Activated CD8-positive, alpha-beta T cell treated with anti-CD3 and anti-CD28 coated beads, Interleukin-2, amount 10 ng/mL, durations not matched to agents 7 days and 5 days (primary cell): ENCODE results near the gene DLX4. TPM values are rescaled to one million over a fixed set of nuclear protein-coding genes. Genes with fewer than 3 reads are reported as not detected.

Experiments used
- ATAC-seq: fragments of 150-1000 bp; cut with Tn5 transposase; one replicate; pipeline ENCODE4 v1.10.0; 2021; ENCODE audit warnings: moderate library complexity
- CTCF ChIA-PET: fragments of 350-600 bp; sonication (Branson Sonifier 250); formaldehyde crosslinking; loops from one replicate; lab custom pipeline; 2021; ENCODE audit warnings: antibody characterized with exemption; lab: Charles Lee
- POLR2A ChIA-PET: fragments of 350-600 bp; sonication (Branson Sonifier 250); formaldehyde crosslinking; loops from one replicate; lab custom pipeline; 2021; ENCODE audit warnings: antibody characterized with exemption; lab: Charles Lee
- DNase-seq: peaks from one replicate; pipeline ENCODE4 v3.0.0-alpha.2; 2020
- H3K27ac Mint-ChIP-seq: one replicate; pipeline ENCODE4 v1.8.0; 2021; ENCODE audit warnings: mild to moderate bottlenecking, mixed read lengths
- H3K27me3 Mint-ChIP-seq: one replicate; pipeline ENCODE4 v1.8.0; 2021; ENCODE audit warnings: low read depth, mixed read lengths
- H3K36me3 Mint-ChIP-seq: one replicate; pipeline ENCODE4 v1.8.0; 2021; ENCODE audit warnings: low read depth, mixed read lengths
- H3K4me1 Mint-ChIP-seq: one replicate; pipeline ENCODE4 v1.8.0; 2021; ENCODE audit warnings: low read depth, mixed read lengths
- H3K4me3 Mint-ChIP-seq: one replicate; pipeline ENCODE4 v1.8.0; 2021; ENCODE audit warnings: mild to moderate bottlenecking, mixed read lengths
- H3K9me3 Mint-ChIP-seq: one replicate; pipeline ENCODE4 v1.8.0; 2022; ENCODE audit warnings: mixed read lengths; ENCODE audit not compliant: insufficient read depth
- total RNA-seq, 2 experiments: library from RNA; stranded (reverse); gene quantifications; one replicate each; pipeline ENCODE4 v1.2.3, GENCODE V29; 2021

DLX4 gene
- total RNA-seq, 2 experiments from 2014 or later: not detected

DNA sequence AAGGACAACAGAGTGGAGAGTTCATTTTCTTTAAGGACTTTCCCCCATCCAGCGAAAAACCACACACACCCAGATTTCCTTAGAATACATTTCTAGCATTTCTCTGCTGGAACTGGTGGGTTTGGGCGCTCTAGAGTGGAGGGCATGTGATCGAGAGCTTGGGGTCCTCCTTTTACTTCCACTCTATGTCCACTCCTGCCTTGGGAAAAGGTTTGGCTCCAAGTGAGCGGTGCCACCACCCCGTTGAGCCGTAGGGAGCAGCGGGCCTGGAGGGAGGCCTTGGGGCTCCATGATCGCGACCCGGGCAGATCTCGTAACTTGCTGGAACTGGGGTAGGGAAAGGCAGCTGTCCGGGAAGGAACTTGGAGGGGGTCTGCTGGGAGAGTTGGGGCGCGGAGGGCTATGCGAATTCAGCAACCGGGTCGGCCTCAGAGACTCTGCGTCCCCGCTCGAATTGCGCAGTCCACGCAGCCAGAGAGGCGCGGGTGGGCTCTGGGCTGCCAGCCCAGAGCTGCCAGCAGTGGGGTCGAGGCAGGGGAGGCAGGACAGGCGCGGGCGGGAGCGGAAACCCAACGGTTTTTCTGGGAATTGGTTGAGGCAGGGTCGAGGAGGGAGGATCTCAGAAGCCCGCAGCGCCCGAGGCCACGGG lies 2.3 kb downstream of the DLX4 start:
- ChIA-PET POLR2A (no interaction called here), CTCF (interaction anchor here (1.0 to 1.8 kb wide), 2 partner anchors 25 to 27 kb away, joined by 3 to 6 read pairs; no protein-coding TSS in a partner anchor)
- Mint-ChIP-seq H3K4me3 (no peak overlapping the region), H3K4me1 (peaks cover 23% of the 10 kb centered on the region), H3K27me3 (peaks cover 86% of the 10 kb centered on the region), H3K36me3 (no peaks in the 10 kb centered on the region), H3K9me3 (no peaks in the 10 kb centered on the region), H3K27ac (no peak overlapping the region)
- DNase-seq (no peak), ATAC-seq (no peak)

- Mint-ChIP-seq H3K4me3 (no peak overlapping the region), H3K27ac (no peak overlapping the region), H3K9me3 (no peaks in the 10 kb centered on the region), H3K27me3 (peaks cover 84% of the 10 kb centered on the region), H3K4me1 (peaks cover 23% of the 10 kb centered on the region), H3K36me3 (no peaks in the 10 kb centered on the region)
- ChIA-PET POLR2A (no interaction called here), CTCF (interaction anchor here (1.8 kb wide), 2 partner anchors 10 to 26 kb away, joined by 5 to 6 read pairs; no protein-coding TSS in a partner anchor)
- DNase-seq (no peak), ATAC-seq (no peak)
These were observed 3.0 kb downstream of the DLX4 start for GRCh38 chr17:49971848-49972485.

DNA sequence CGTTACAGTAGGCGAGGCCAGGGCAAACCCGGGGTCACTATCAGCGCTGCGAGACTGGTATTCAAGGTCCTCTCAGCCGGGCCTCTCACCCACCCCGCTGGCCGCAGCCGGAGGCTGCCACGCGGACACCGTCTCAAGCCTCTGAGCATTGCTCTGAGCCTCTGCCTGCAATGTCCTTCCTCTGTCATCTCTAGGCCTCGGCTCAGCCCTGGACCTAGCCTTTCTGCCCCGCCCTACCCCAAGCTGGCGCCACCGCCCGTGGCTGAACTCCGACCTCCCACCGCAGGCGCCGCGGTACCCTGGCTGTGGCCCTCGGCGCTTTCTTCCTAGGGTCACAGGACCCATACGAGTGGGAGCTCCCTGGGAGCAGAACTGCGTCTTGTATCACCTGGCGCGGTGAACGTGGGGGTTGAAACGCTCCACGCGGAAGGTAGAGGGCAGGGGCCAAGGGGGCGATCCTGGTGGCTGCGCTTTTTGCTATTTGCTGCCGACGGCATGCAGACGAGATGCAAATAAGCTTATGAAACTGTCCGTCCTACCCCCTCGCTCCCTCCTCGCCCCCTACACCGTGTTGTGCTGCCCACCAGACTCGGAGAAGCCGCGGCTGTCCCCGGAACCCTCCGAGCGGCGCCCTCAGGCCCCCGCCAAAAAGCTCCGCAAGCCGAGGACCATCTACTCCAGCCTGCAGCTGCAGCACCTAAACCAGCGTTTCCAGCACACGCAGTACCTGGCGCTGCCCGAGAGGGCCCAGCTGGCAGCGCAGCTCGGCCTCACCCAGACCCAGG lies 3.7 kb downstream of the DLX4 start:
- no peak overlapping the region for H3K27ac Mint-ChIP-seq
- POLR2A ChIA-PET: no interaction called here

GRCh38 chr17:49973271-49973615 lies 4.3 kb downstream of the DLX4 start:
- Mint-ChIP-seq H3K4me3 (no peak overlapping the region), H3K27ac (no peak overlapping the region), H3K9me3 (no peaks in the 10 kb centered on the region), H3K27me3 (peaks cover 72% of the 10 kb centered on the region), H3K4me1 (peaks cover 21% of the 10 kb centered on the region), H3K36me3 (no peaks in the 10 kb centered on the region)
- ChIA-PET CTCF (interaction anchor here (1.0 to 5.0 kb wide), 6 partner anchors 11 to 121 kb away, joined by 3 to 23 read pairs (median 5); no protein-coding TSS in a partner anchor), POLR2A (no interaction called here)
- no peak for ATAC-seq
- no peak for DNase-seq

More for the DNA sequence above, 3.7 kb downstream of the DLX4 start:
- DNase-seq (no peak), ATAC-seq (no peak)
- Mint-ChIP-seq H3K27me3 (peaks cover 78% of the 10 kb centered on the region), H3K4me3 (no peak overlapping the region), H3K4me1 (peaks cover 23% of the 10 kb centered on the region), H3K36me3 (no peaks in the 10 kb centered on the region), H3K9me3 (no peaks in the 10 kb centered on the region)
- CTCF ChIA-PET: interaction anchor here (1.0 to 5.0 kb wide), 6 partner anchors 10 to 122 kb away, joined by 3 to 23 read pairs (median 5); no protein-coding TSS in a partner anchor

GRCh38 chr17:49975531-49975930 lies 6.5 kb downstream of the DLX4 start:
- H3K27me3 Mint-ChIP-seq: peaks cover 62% of the 10 kb centered on the region
- H3K27ac Mint-ChIP-seq: no peak overlapping the region
- no peaks in the 10 kb centered on the region for H3K9me3 Mint-ChIP-seq
- ATAC-seq (no peak), DNase-seq (no peak)
- H3K4me3 Mint-ChIP-seq: no peak overlapping the region
- ChIA-PET POLR2A (no interaction called here), CTCF (interaction anchor here (5.0 to 6.0 kb wide), 2 partner anchors 21 to 23 kb away, joined by 23 to 45 read pairs; partner anchors contain the start of gene DLX3)
- H3K36me3 Mint-ChIP-seq: no peaks in the 10 kb centered on the region
- peaks cover 8% of the 10 kb centered on the region for H3K4me1 Mint-ChIP-seq

DNA sequence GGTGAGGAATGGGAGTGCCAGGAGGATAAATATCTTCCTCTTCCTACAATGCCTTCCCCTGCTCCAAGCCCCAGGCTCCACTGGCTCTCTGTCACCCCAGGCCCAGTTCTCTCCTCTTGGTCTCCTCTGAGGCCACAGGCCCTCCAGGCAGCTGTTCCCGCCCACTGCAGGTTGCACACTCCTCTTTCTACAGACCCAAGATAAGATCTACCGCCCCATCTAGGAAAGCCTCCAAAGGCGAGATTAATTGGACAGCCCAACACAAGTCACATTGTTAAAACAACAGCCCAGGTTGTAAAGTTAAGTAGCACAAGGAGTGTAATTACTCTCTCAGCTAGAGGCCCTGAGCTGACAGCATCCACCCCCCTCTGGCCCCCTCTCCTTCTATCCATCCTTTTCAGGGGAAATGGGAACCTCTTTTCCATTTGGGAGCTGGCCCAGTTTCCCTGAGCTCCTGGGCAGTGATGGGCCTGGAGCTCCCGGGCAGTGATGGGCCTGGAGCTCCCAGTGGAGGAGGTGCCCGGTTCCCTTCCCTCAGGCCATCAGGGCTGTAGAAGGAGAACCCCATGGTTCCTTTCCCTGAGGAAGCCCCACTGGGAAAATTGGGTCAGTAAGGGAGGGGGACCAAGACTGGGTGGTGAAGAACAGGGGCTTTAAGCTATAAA lies 7.3 kb downstream of the DLX4 start:
- Mint-ChIP-seq H3K4me1 (peaks cover 6% of the 10 kb centered on the region), H3K27ac (no peak overlapping the region), H3K4me3 (no peak overlapping the region), H3K27me3 (peaks cover 57% of the 10 kb centered on the region), H3K36me3 (no peaks in the 10 kb centered on the region), H3K9me3 (no peaks in the 10 kb centered on the region)
- CTCF ChIA-PET: interaction anchor here (5.0 to 6.0 kb wide), 2 partner anchors 20 to 24 kb away, joined by 23 to 45 read pairs; partner anchors contain the start of gene DLX3
- POLR2A ChIA-PET: interaction anchor here (0.6 kb wide), 1 partner anchor 18 kb away, joined by 5 read pairs; no protein-coding TSS in a partner anchor
- DNase-seq (no peak), ATAC-seq (no peak)

- ChIA-PET CTCF (interaction anchor here (5.0 to 6.0 kb wide), 2 partner anchors 20 to 24 kb away, joined by 23 to 45 read pairs; partner anchors contain the start of gene DLX3), POLR2A (no interaction called here)
- peaks cover 55% of the 10 kb centered on the region for H3K27me3 Mint-ChIP-seq
- no peak overlapping the region for H3K4me3 Mint-ChIP-seq
- H3K36me3 Mint-ChIP-seq: no peaks in the 10 kb centered on the region
- H3K9me3 Mint-ChIP-seq: no peaks in the 10 kb centered on the region
- ATAC-seq: no peak
- no peak overlapping the region for H3K27ac Mint-ChIP-seq
- peaks cover under 1% of the 10 kb centered on the region for H3K4me1 Mint-ChIP-seq
- DNase-seq: no peak
These were observed 7.8 kb downstream of the DLX4 start for GRCh38 chr17:49976828-49977202.

- H3K4me3 Mint-ChIP-seq: no peak overlapping the region
- ChIA-PET POLR2A (no interaction called here), CTCF (interaction anchor here (0.9 to 6.0 kb wide), 4 partner anchors 10 to 410 kb away, joined by 3 to 45 read pairs (median 13); partner anchors contain the start of gene DLX3)
- H3K27ac Mint-ChIP-seq: no peak overlapping the region
- peaks cover 51% of the 10 kb centered on the region for H3K27me3 Mint-ChIP-seq
- DNase-seq (no peak), ATAC-seq (no peak)
- no peaks in the 10 kb centered on the region for H3K36me3 Mint-ChIP-seq
- no peaks in the 10 kb centered on the region for H3K9me3 Mint-ChIP-seq
- H3K4me1 Mint-ChIP-seq: no peaks in the 10 kb centered on the region
These were observed 8.7 kb downstream of the DLX4 start for GRCh38 chr17:49977463-49978389.

- POLR2A ChIA-PET: interaction anchor here (0.6 kb wide), 1 partner anchor 220 kb away, joined by 3 read pairs; no protein-coding TSS in a partner anchor
- Mint-ChIP-seq H3K9me3 (no peaks in the 10 kb centered on the region), H3K27me3 (peaks cover 43% of the 10 kb centered on the region), H3K4me3 (no peak overlapping the region), H3K36me3 (no peaks in the 10 kb centered on the region), H3K4me1 (no peaks in the 10 kb centered on the region), H3K27ac (no peak overlapping the region)
- CTCF ChIA-PET: interaction anchor here (1.1 to 6.0 kb wide), 2 partner anchors 18 to 26 kb away, joined by 3 to 45 read pairs; partner anchors contain the start of gene DLX3
- ATAC-seq (no peak), DNase-seq (no peak)
These were observed 9.5 kb downstream of the DLX4 start for GRCh38 chr17:49978501-49978900.

GRCh38 chr17:49979748-49980479 lies 10.9 kb downstream of the DLX4 start:
- POLR2A ChIA-PET: no interaction called here
- H3K27me3 Mint-ChIP-seq: peaks cover 33% of the 10 kb centered on the region
- CTCF ChIA-PET: interaction anchor here (0.9 to 6.0 kb wide), 7 partner anchors 10 to 108 kb away, joined by 3 to 45 read pairs (median 3); partner anchors contain the start of gene DLX3
- H3K9me3 Mint-ChIP-seq: no peaks in the 10 kb centered on the region
- no peaks in the 10 kb centered on the region for H3K4me1 Mint-ChIP-seq
- ATAC-seq: no peak
- no peak overlapping the region for H3K27ac Mint-ChIP-seq
- no peak overlapping the region for H3K4me3 Mint-ChIP-seq
- no peaks in the 10 kb centered on the region for H3K36me3 Mint-ChIP-seq
- no peak for DNase-seq
